HepG2 (cell line): ENCODE results near the gene EFNA2. TPM values are rescaled to one million over a fixed set of nuclear protein-coding genes. Genes with fewer than 3 reads are reported as not detected.

Source experiments
- EED ChIP-seq: sonication (generic); formaldehyde crosslinking; IDR thresholded peaks from 2 replicates; pipeline ENCODE4 v1.5.0; 2020; ENCODE audit warnings: mild to moderate bottlenecking, missing genetic modification reagents
- FIP1L1 ChIP-seq: fragments of 200-400 bp; formaldehyde crosslinking; IDR thresholded peaks from 2 replicates; pipeline ENCODE4 v1.6.1; 2018; ENCODE audit warnings: low read depth, mild to moderate bottlenecking, low read length, moderate library complexity, borderline replicate concordance; ENCODE audit not compliant: insufficient read depth
- FOXM1 ChIP-seq: sonication (generic); formaldehyde crosslinking; IDR thresholded peaks from 2 replicates; pipeline ENCODE4 v1.5.0; 2020; ENCODE audit warnings: missing genetic modification reagents
- GMEB1 ChIP-seq: sonication (generic); formaldehyde crosslinking; IDR thresholded peaks from 2 replicates; pipeline ENCODE4 v1.5.1; 2020; ENCODE audit warnings: missing genetic modification reagents, mild to moderate bottlenecking, borderline replicate concordance
- HDAC2 ChIP-seq: sonication (generic); formaldehyde crosslinking; IDR thresholded peaks from 2 replicates; pipeline ENCODE4 v1.4.0; 2020; ENCODE audit warnings: missing genetic modification reagents
- IRF9 ChIP-seq: sonication (generic); formaldehyde crosslinking; IDR thresholded peaks from 2 replicates; pipeline ENCODE4 v1.8.0; 2022; ENCODE audit warnings: missing genetic modification reagents, mild to moderate bottlenecking, borderline replicate concordance
- KMT2A ChIP-seq: sonication (generic); formaldehyde crosslinking; IDR thresholded peaks from 2 replicates; pipeline ENCODE4 v1.4.0; 2020; ENCODE audit warnings: missing genetic modification reagents
- MAX ChIP-seq: IDR thresholded peaks from 2 replicates; pipeline ENCODE4 v1.6.1; 2012; ENCODE audit warnings: inconsistent platforms
- MNT ChIP-seq: fragments of 450-650 bp; IDR thresholded peaks from 2 replicates; pipeline ENCODE4 v1.6.1; 2016
- RXRA ChIP-seq: sonication (generic); formaldehyde crosslinking; IDR thresholded peaks from 2 replicates; pipeline ENCODE4 v1.5.1; 2020; ENCODE audit warnings: missing genetic modification reagents
- SIN3A ChIP-seq: IDR thresholded peaks from 2 replicates; pipeline ENCODE4 v1.6.1; 2011; ENCODE audit warnings: low read depth, mild to moderate bottlenecking, control low read depth, low read length, borderline replicate concordance
- SIN3B ChIP-seq: fragments of 150-350 bp; IDR thresholded peaks from 2 replicates; pipeline ENCODE4 v1.6.1; 2014; ENCODE audit warnings: low read length
- TAF15 ChIP-seq: fragments of 200-400 bp; formaldehyde crosslinking; IDR thresholded peaks from one replicate; pipeline ENCODE4 v1.6.1; 2018; ENCODE audit warnings: mild to moderate bottlenecking, low read depth, low read length; ENCODE audit not compliant: poor library complexity, severe bottlenecking
- YY1 ChIP-seq: IDR thresholded peaks from 2 replicates; pipeline ENCODE4 v1.6.1; 2011; ENCODE audit warnings: low read length, low read depth, moderate library complexity, mild to moderate bottlenecking; ENCODE audit not compliant: insufficient read depth, insufficient replicate concordance
- ZGPAT ChIP-seq: IDR thresholded peaks from 2 replicates; pipeline ENCODE4 v1.6.1; 2016; ENCODE audit warnings: mild to moderate bottlenecking
- ZIK1 ChIP-seq: sonication (generic); formaldehyde crosslinking; IDR thresholded peaks from 2 replicates; pipeline ENCODE4 v1.5.0; 2020; ENCODE audit warnings: mild to moderate bottlenecking, low read depth, missing genetic modification reagents, borderline replicate concordance
- ZNF136 ChIP-seq: sonication (generic); formaldehyde crosslinking; IDR thresholded peaks from 2 replicates; pipeline ENCODE4 v1.8.1; 2022; ENCODE audit warnings: low read depth, mild to moderate bottlenecking, moderate library complexity, missing genetic modification reagents
- ZNF143 ChIP-seq: sonication (generic); formaldehyde crosslinking; IDR thresholded peaks from 2 replicates; pipeline ENCODE4 v1.4.0; 2020; ENCODE audit warnings: missing genetic modification reagents
- ZNF230 ChIP-seq: sonication (generic); formaldehyde crosslinking; IDR thresholded peaks from 2 replicates; pipeline ENCODE4 v1.4.0; 2020; ENCODE audit warnings: mild to moderate bottlenecking, missing genetic modification reagents
- ZNF253 ChIP-seq: sonication (generic); formaldehyde crosslinking; IDR thresholded peaks from 2 replicates; pipeline ENCODE4 v1.8.0; 2022; ENCODE audit warnings: mild to moderate bottlenecking, missing genetic modification reagents, borderline replicate concordance
- ZNF432 ChIP-seq: sonication (generic); formaldehyde crosslinking; IDR thresholded peaks from 2 replicates; pipeline ENCODE4 v1.5.0; 2020; ENCODE audit warnings: missing genetic modification reagents, mild to moderate bottlenecking, borderline replicate concordance
- ZNF530 ChIP-seq: sonication (generic); formaldehyde crosslinking; IDR thresholded peaks from 2 replicates; pipeline ENCODE4 v1.5.0; 2020; ENCODE audit warnings: low read depth, mild to moderate bottlenecking, missing genetic modification reagents
- polyA plus RNA-seq, 8 experiments: library from polyadenylated mRNA; depleted of rRNA in 3 of 8; stranded (reverse) in 7 of 8; unstranded in 1 of 8; fragments of >200 nt; fragmentation: Illumina TruSeq in 4 of 8; extraction: Trizol in 4 of 8; gene quantifications; 2 replicates each; pipeline versions ENCODE4 v1.2.1 to v1.2.3, GENCODE V29; 2011 to 2016; ENCODE audit warnings: low read depth in 4 of 8, missing spikeins in 1 of 8, mixed read lengths in 1 of 8; ENCODE audit not compliant: insufficient read depth in 1 of 8
- total RNA-seq, 5 experiments: library from RNA; depleted of rRNA; stranded (reverse); fragments of >200 nt; fragmentation: Illumina TruSeq; extraction: Trizol; gene quantifications; 2 replicates each; pipeline ENCODE4 v1.2.3, GENCODE V29; 2016; ENCODE audit warnings: low read depth in 1 of 5

Gene EFNA2
- total and polyA plus RNA-seq, 2 of the 13 experiments (the other 11 are each of a cell fraction or from before 2014, with no cell fraction given), result 6.0 to 9.9 TPM

GRCh38 chr19:1239796-1240737 lies 45.6 kb upstream of the EFNA2 start (continued):
- TF ChIP-seq RXRA (CRISPR knock-in tag), result 0 out of 2 replicates have a peak, but pooled peaks have one; percentile 21
- TF ChIP-seq GMEB1 (CRISPR knock-in tag), result no peak; the same call in 1 of the 2 replicates
- no peak for TF ChIP-seq ZNF136
- TF ChIP-seq EED (CRISPR knock-in tag), result no peak
- no peak for TF ChIP-seq FOXM1 (CRISPR knock-in tag)
- TF ChIP-seq ZIK1 (CRISPR knock-in tag), result no peak
- peak; percentile 50 for TF ChIP-seq YY1
- TF ChIP-seq ZNF432 (CRISPR knock-in tag), result no peak
- TF ChIP-seq TAF15, result no peak
- no peak for TF ChIP-seq ZGPAT (CRISPR knock-in tag)
- no peak for TF ChIP-seq SIN3B
- TF ChIP-seq ZNF253, result no peak; the same call in 1 of the 2 replicates
- TF ChIP-seq ZNF530, result no peak
- TF ChIP-seq ZNF143 (CRISPR knock-in tag), result no peak
- no peak for TF ChIP-seq ZNF230 (CRISPR knock-in tag)
- no peak for TF ChIP-seq SIN3A
- TF ChIP-seq MNT, result no peak
- TF ChIP-seq IRF9 (CRISPR knock-in tag), result no peak
- TF ChIP-seq HDAC2 (CRISPR knock-in tag), result no peak
- no peak for TF ChIP-seq KMT2A (CRISPR knock-in tag)
- TF ChIP-seq FIP1L1, result no peak
- peak; percentile 76 for TF ChIP-seq MAX
